ENCODE measurements around the gene RAB27A.
"Not testable (repeated sequence)": the region's sequence is repeated elsewhere in the genome, so short reads cannot be mapped to it uniquely, and the experiment has no call there.

RAB27A gene

GRCh38 chr15:55281517-55282228 is 7.9 kb downstream of the RAB27A start:
- no peak for DNase-seq (ENCODE audit: low read depth)

- DNase-seq (ENCODE audit: low read depth) = not testable (repeated sequence)
Measured at GRCh38 chr15:55280589-55280988, 9.0 kb downstream of the RAB27A start.

GRCh38 chr15:55279746-55280351 is 9.8 kb downstream of the RAB27A start:
- DNase-seq (ENCODE audit: low read depth) = no peak

GRCh38 chr15:55279100-55279745 is 10.4 kb downstream of the RAB27A start:
- DNase-seq (ENCODE audit: low read depth) = no peak

- no peak for DNase-seq (ENCODE audit: low read depth)
Measured at GRCh38 chr15:55277715-55278114, 11.9 kb downstream of the RAB27A start.

- no peak for DNase-seq (ENCODE audit: low read depth)
Measured at GRCh38 chr15:55277116-55277564, 12.5 kb downstream of the RAB27A start.

GRCh38 chr15:55276324-55276723 is 13.3 kb downstream of the RAB27A start:
- no peak for DNase-seq (ENCODE audit: low read depth)

GRCh38 chr15:55270291-55270690 is 19.3 kb downstream of the RAB27A start:
- no peak for DNase-seq (ENCODE audit: low read depth)

- DNase-seq (ENCODE audit: low read depth) = no peak
Measured at GRCh38 chr15:55268176-55268695, 21.4 kb downstream of the RAB27A start.

- peak; percentile 51 for DNase-seq (ENCODE audit: low read depth)
Measured at GRCh38 chr15:55267401-55268175, 22.0 kb downstream of the RAB27A start.

GRCh38 chr15:55266547-55266946 is 23.1 kb downstream of the RAB27A start:
- DNase-seq (ENCODE audit: low read depth) = no peak

- DNase-seq (ENCODE audit: low read depth) = no peak
Measured at GRCh38 chr15:55260562-55261131, 29.0 kb downstream of the RAB27A start.

- DNase-seq (ENCODE audit: low read depth) = no peak
Measured at GRCh38 chr15:55257938-55258337, 31.7 kb downstream of the RAB27A start.

GRCh38 chr15:55257012-55257670 is 32.5 kb downstream of the RAB27A start:
- DNase-seq (ENCODE audit: low read depth) = no peak

GRCh38 chr15:55256281-55257011 is 33.2 kb downstream of the RAB27A start:
- no peak for DNase-seq (ENCODE audit: low read depth)

- DNase-seq (ENCODE audit: low read depth) = no peak
Measured at GRCh38 chr15:55255714-55256113, 33.9 kb downstream of the RAB27A start.

GRCh38 chr15:55254916-55255679 is 34.5 kb downstream of the RAB27A start:
- DNase-seq (ENCODE audit: low read depth) = no peak

GRCh38 chr15:55253580-55253979 is 36.0 kb downstream of the RAB27A start:
- DNase-seq (ENCODE audit: low read depth) = no peak

- DNase-seq (ENCODE audit: low read depth) = not testable (repeated sequence)
Measured at GRCh38 chr15:55252201-55252600, 37.4 kb downstream of the RAB27A start.

- DNase-seq (ENCODE audit: low read depth) = no peak
Measured at GRCh38 chr15:55250941-55251340, 38.7 kb downstream of the RAB27A start.
